BLaER1 treated with 17β-estradiol and CSF1 and Interleukin-3, amounts not matched to agents 10 nM and 100 nM (cell line): Measurements from ENCODE around the gene ANO5.

Experiments
- H3K27ac ChIP-seq, 11 experiments: shearing (Covaris generic); formaldehyde crosslinking; 2 replicates each; pipeline ENCODE4 v1.8.1; 2022
- H3K27me3 ChIP-seq, 11 experiments: shearing (Covaris generic); formaldehyde crosslinking; 2 replicates each; pipeline ENCODE4 v1.8.1; 2022
- H3K36me3 ChIP-seq, 11 experiments: shearing (Covaris generic); formaldehyde crosslinking; 2 replicates each; pipeline ENCODE4 v1.8.1; 2022
- H3K4me1 ChIP-seq, 10 experiments: shearing (Covaris generic); formaldehyde crosslinking; 2 replicates each; pipeline ENCODE4 v1.8.1; 2022
- H3K4me2 ChIP-seq, 11 experiments: shearing (Covaris generic); formaldehyde crosslinking; 2 replicates each; pipeline ENCODE4 v1.8.1; 2022
- H3K4me3 ChIP-seq, 10 experiments: shearing (Covaris generic); formaldehyde crosslinking; 2 replicates each; pipeline ENCODE4 v1.8.1; 2022
- H3K9ac ChIP-seq, 11 experiments: shearing (Covaris generic); formaldehyde crosslinking; 2 replicates each; pipeline ENCODE4 v1.8.1; 2022
- H3K9me3 ChIP-seq, 11 experiments: shearing (Covaris generic); formaldehyde crosslinking; replicated peaks in 1 of 11; 2 replicates each; pipeline ENCODE4 v1.8.1; 2022
- H4K20me1 ChIP-seq, 11 experiments: shearing (Covaris generic); formaldehyde crosslinking; 2 replicates each; pipeline ENCODE4 v1.8.1; 2022
- Cebpa-rat ChIP-seq, 11 experiments: shearing (Covaris generic); IDR thresholded peaks; 2 replicates each; pipeline ENCODE4 v1.8.1; 2022

The ANO5 gene, protein sequence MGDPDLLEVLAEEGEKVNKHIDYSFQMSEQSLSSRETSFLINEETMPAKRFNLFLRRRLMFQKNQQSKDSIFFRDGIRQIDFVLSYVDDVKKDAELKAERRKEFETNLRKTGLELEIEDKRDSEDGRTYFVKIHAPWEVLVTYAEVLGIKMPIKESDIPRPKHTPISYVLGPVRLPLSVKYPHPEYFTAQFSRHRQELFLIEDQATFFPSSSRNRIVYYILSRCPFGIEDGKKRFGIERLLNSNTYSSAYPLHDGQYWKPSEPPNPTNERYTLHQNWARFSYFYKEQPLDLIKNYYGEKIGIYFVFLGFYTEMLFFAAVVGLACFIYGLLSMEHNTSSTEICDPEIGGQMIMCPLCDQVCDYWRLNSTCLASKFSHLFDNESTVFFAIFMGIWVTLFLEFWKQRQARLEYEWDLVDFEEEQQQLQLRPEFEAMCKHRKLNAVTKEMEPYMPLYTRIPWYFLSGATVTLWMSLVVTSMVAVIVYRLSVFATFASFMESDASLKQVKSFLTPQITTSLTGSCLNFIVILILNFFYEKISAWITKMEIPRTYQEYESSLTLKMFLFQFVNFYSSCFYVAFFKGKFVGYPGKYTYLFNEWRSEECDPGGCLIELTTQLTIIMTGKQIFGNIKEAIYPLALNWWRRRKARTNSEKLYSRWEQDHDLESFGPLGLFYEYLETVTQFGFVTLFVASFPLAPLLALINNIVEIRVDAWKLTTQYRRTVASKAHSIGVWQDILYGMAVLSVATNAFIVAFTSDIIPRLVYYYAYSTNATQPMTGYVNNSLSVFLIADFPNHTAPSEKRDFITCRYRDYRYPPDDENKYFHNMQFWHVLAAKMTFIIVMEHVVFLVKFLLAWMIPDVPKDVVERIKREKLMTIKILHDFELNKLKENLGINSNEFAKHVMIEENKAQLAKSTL

DNA sequence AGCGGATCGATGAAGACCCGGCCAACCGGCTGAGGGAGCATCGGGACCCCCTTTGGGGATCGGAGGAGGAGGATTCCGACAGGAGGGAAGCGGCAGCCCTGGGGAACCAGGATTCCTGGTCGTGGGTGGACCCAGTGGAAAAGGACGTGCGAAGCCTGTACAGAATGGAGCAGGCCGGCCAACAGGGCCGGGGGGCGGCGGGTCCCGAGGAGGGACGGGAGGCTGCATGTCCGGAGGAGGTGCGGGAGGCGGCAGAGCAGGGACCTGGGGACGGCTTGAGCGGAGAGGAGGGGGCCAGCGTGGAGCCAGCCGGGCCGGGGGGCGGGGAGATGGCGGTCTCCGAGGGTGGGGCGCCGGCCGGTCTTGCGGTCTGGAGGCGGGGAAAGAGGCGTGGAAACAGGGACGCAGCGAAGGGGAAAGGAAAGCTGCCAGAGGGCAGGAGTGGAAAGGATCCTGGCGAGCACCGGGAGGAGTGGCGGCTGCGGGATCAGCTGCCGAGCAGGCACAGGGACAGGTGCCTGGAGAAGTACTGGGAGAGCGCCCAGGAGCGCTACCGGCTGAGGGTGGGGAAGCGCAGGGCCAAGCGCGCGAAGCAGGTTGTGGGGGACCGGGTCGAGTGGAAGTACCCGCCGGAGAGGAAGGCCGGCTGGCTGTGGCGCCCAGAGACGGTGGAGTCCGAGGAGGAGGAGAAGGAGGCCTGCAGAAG is at the start of gene ANO5:
ANO5 (plus strand) TSS at position 444 of the 706 bp plus-strand sequence. CDS start 408 bp downstream, outside the sequence.
- Histone ChIP-seq H3K4me1 (peaks cover 16 to 33% (median 24%) of the 10 kb centered on the region in 10 experiments), H3K4me2 (peak within 1 kb of the TSS; percentile 81 to 100 (median 98)), H3K9ac (peak within 1 kb of the TSS; percentile 68 to 87 (median 76)), H3K27me3 (no peaks in the 10 kb centered on the region), H3K27ac (peak within 1 kb of the TSS; percentile 60 to 78 (median 73)), H4K20me1 (0 out of 22 replicates have a peak, but pooled peaks cover 0 to 1% (median 0%) of the 10 kb centered on the region in 11 experiments), H3K36me3 (no peaks in the 10 kb centered on the region), H3K9me3 (no peaks in the 10 kb centered on the region), H3K4me3 (peak within 1 kb of the TSS; percentile 70 to 86 (median 74))
- TF ChIP-seq Cebpa-rat (IDR thresholded peaks at IDR 0.05): no peak

DNA sequence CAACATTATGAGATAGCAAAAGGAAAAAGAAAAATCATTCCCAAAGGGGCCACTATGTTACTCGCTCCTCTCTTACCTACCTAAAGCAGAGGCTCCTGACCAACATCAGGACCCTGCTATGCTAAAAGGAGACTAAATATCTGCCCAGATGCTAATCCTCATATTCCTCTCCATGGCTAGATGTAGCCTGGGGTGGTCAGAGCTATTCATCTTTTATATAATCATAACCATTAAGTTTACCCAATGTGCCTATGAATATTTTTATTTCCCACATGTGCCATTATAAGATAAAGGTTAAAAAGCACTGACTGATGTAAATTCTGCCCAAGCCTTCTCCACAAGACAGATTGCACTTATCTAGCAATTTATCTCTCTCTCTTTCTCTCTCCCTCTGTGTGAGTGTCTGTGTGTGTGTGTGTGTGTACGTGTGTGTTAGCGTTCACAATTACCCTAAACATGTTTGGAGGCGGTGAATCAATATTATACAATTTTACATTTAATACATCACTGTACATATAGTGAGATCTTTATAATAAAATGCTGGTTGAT is 41.2 kb upstream of the ANO5 start:
- no peaks in the 10 kb centered on the region for H3K36me3 ChIP-seq
- H3K9ac ChIP-seq: no peak overlapping the region
- H4K20me1 ChIP-seq: no peaks in the 10 kb centered on the region
- no peak overlapping the region for H3K4me2 ChIP-seq
- H3K9me3 ChIP-seq: no peaks in the 10 kb centered on the region
- peaks cover 0 to 1% (median 0%) of the 10 kb centered on the region in 11 experiments; a peak in 2 of 22 replicates for H3K27me3 ChIP-seq
- peaks cover 15 to 34% (median 17%) of the 10 kb centered on the region in 10 experiments; a peak in 19 of 20 replicates for H3K4me1 ChIP-seq
- H3K4me3 ChIP-seq: no peak overlapping the region
- H3K27ac ChIP-seq: no peak overlapping the region
- TF ChIP-seq Cebpa-rat (IDR thresholded peaks at IDR 0.05): no peak

DNA sequence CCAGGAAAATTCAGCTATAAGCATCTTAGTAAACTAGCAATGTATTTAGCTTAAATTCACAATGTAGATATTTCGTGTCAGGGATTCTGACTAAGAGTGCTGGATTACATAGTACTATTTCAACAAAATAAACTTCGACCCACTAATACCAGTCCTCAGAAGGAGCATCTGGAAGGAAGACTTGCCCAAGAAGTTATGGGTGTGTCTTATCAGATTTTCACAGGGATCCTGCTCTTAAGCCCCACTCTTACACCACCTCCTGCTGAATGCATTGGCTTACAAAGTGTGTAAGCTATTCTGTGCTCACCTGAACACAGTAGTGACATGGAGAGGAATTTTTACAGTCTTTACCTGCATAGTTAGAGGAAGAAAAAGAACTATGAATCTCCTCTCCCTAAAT is 35.4 kb upstream of the ANO5 start:
- Histone ChIP-seq H4K20me1 (no peaks in the 10 kb centered on the region), H3K9me3 (peaks cover 0 to 7% (median 0%) of the 10 kb centered on the region in 11 experiments; a peak in 3 of 22 replicates), H3K27ac (no peak overlapping the region), H3K4me1 (peaks cover 31 to 76% (median 38%) of the 10 kb centered on the region in 10 experiments), H3K27me3 (peaks cover 0 to 22% (median 0%) of the 10 kb centered on the region in 11 experiments; a peak in 4 of 22 replicates), H3K36me3 (no peaks in the 10 kb centered on the region), H3K4me2 (peak overlapping the region in 3 of 11 experiments; percentile 27 to 50 (median 42); a peak in 4 of 22 replicates), H3K4me3 (no peak overlapping the region), H3K9ac (no peak overlapping the region)
- TF ChIP-seq Cebpa-rat (IDR thresholded peaks at IDR 0.05): no peak

DNA sequence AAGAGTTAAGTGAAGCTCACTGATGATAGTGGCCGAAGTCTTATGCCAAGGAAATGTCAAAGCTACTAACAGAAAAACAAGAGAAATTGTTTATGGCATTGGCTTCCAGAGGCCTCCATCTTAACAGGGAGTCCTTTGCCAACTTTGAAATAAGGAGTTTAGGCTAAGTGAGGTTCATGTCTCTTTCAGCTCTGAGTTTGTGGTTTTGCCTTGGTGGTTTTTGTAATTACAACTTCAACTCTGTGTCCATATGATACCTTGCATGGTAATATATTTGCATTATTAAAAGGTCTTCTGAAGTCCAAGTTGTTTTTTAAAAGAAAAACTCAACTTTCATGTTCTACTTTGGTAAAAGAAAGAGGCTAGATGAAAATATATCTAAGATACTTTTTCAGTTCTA is 31.4 kb upstream of the ANO5 start:
- peaks cover 0 to 21% (median 0%) of the 10 kb centered on the region in 11 experiments; a peak in 6 of 22 replicates for H3K9me3 ChIP-seq
- H3K4me3 ChIP-seq: no peak overlapping the region
- H3K27me3 ChIP-seq: peaks cover 0 to 22% (median 0%) of the 10 kb centered on the region in 11 experiments; a peak in 4 of 22 replicates
- H4K20me1 ChIP-seq: no peaks in the 10 kb centered on the region
- TF ChIP-seq Cebpa-rat (IDR thresholded peaks at IDR 0.05): no peak
- H3K9ac ChIP-seq: no peak overlapping the region
- peak overlapping the region; percentile 40 to 81 (median 63); a peak in 21 of 22 replicates for H3K4me2 ChIP-seq
- peak overlapping the region in 9 of 11 experiments; percentile 79 to 95 (median 89); a peak in 19 of 22 replicates for H3K27ac ChIP-seq
- H3K36me3 ChIP-seq: no peaks in the 10 kb centered on the region
- H3K4me1 ChIP-seq: peaks cover 32 to 82% (median 45%) of the 10 kb centered on the region in 10 experiments

DNA sequence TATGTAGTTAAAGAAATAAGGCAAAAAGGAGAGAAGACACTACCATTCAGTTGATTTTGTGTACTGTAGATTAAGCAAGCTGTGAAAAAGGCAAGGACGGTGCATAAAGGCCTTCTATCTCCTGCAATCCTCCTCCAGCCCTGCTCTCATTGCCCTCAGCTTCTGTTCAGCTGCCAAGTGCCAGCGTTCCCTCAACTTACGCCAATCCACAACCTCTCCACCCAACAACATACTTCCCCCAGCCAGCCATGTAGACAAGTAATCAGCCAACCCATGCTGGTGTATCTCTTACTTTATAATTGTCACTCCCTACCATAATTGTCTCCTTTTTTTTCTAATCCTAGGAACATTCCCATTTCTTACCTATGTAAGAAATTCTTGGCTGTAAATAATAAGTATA is 30.1 kb upstream of the ANO5 start:
- no peak for TF ChIP-seq Cebpa-rat (IDR thresholded peaks at IDR 0.05)
- peak overlapping the region; percentile 38 to 76 (median 66); a peak in 20 of 22 replicates for H3K9ac ChIP-seq
- H3K4me3 ChIP-seq: peak overlapping the region in 1 of 10 experiments; percentile 12; a peak in 1 of 20 replicates
- peak overlapping the region; percentile 40 to 81 (median 70) for H3K4me2 ChIP-seq
- peaks cover 0 to 11% (median 0%) of the 10 kb centered on the region in 11 experiments; a peak in 2 of 22 replicates for H3K27me3 ChIP-seq
- no peaks in the 10 kb centered on the region for H3K36me3 ChIP-seq
- peaks cover 0 to 21% (median 0%) of the 10 kb centered on the region in 11 experiments; a peak in 6 of 22 replicates for H3K9me3 ChIP-seq
- H3K27ac ChIP-seq: peak overlapping the region; percentile 52 to 95 (median 88); a peak in 21 of 22 replicates
- peaks cover 29 to 72% (median 41%) of the 10 kb centered on the region in 10 experiments for H3K4me1 ChIP-seq
- no peaks in the 10 kb centered on the region for H4K20me1 ChIP-seq

DNA sequence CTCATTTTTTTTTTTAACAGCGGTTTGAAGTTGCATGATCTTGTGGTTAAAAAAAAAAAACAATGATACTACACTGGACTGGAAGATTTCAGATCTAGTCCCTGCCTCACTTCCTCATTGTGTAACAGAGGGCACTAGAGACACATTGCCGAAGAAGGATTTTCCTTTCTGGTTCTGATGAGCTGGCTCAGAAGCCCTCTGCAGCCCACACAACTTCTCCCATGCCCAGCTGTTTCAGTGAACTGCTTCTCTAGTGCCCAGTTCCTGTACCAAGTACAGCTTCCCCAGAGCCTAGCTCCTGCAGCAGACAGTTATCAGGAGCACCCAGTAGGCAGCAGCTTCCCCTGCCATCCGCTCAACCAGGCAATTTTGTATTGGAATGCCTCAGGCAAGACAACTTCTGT is 29.5 kb upstream of the ANO5 start:
- Histone ChIP-seq H3K9me3 (peaks cover 0 to 21% (median 0%) of the 10 kb centered on the region in 11 experiments; a peak in 6 of 22 replicates), H4K20me1 (no peaks in the 10 kb centered on the region), H3K36me3 (no peaks in the 10 kb centered on the region), H3K4me2 (peak overlapping the region; percentile 40 to 88 (median 79)), H3K4me1 (peaks cover 29 to 68% (median 41%) of the 10 kb centered on the region in 10 experiments), H3K27ac (peak overlapping the region; percentile 68 to 95 (median 89)), H3K4me3 (no peak overlapping the region), H3K27me3 (peaks cover 0 to 4% (median 0%) of the 10 kb centered on the region in 11 experiments; a peak in 1 of 22 replicates), H3K9ac (peak overlapping the region; percentile 46 to 80 (median 72); a peak in 21 of 22 replicates)
- peak; percentile 84 to 98 (median 93) for TF ChIP-seq Cebpa-rat (IDR thresholded peaks at IDR 0.05)

DNA sequence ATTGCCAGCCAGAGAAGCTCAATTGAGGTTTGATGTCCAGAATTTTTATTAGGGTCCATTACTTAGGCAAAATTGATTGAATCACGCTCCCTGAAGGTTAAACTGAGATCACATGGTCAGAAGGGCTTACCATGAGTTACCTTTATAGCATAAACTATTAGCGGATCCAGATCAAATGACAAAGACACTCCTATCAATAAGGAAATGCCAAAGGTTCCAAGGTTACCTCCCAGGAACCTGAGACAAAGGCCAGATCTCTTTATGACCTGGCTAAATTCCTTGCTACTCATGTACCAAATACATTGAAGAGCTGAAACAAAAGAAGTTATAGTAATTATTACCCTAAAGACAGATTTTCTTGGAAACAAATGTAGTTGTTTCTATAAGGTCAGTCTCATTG is 27.8 kb upstream of the ANO5 start:
- Histone ChIP-seq H3K4me3 (no peak overlapping the region), H3K9ac (no peak overlapping the region), H3K27me3 (no peaks in the 10 kb centered on the region), H3K36me3 (no peaks in the 10 kb centered on the region), H3K27ac (peak overlapping the region in 10 of 11 experiments; percentile 79 to 95 (median 90); a peak in 19 of 22 replicates), H4K20me1 (no peaks in the 10 kb centered on the region), H3K9me3 (peaks cover 0 to 21% (median 0%) of the 10 kb centered on the region in 11 experiments; a peak in 6 of 22 replicates), H3K4me2 (peak overlapping the region in 5 of 11 experiments; percentile 78 to 88 (median 81); a peak in 8 of 22 replicates), H3K4me1 (peaks cover 29 to 68% (median 44%) of the 10 kb centered on the region in 10 experiments)
- TF ChIP-seq Cebpa-rat (IDR thresholded peaks at IDR 0.05): no peak
